HCT116 (cell line): ENCODE data around the gene C1QTNF12. TPM values are rescaled to one million over a fixed set of nuclear protein-coding genes. Genes with fewer than 3 reads are reported as not detected.

Experiments used
- ATAC-seq: fragments of 200-7000 bp; cut with Tn5 transposase; 2 replicates; pipeline ENCODE4 v1.9.1; 2020; ENCODE audit warnings: mild to moderate bottlenecking, moderate library complexity
- BruUV-seq: library from RNA; stranded (reverse); fragments of 400-500 nt; replicated peaks from 2 replicates; lab custom pipeline; 2021; lab: Mats Ljungman, UMichigan
- CTCF ChIA-PET: fragments of 300-600 bp; sonication (Branson Sonifier 250); formaldehyde crosslinking; loops from one replicate; lab custom pipeline; 2021; ENCODE audit warnings: antibody characterized with exemption; lab: Charles Lee
- POLR2A ChIA-PET: fragments of 300-600, 350-600 bp; sonication (Branson Sonifier 250); formaldehyde crosslinking; loops from one replicate; lab custom pipeline; 2021; ENCODE audit warnings: antibody characterized with exemption; lab: Charles Lee
- RAD21 ChIA-PET, 2 experiments: fragments of 300-600 bp; sonication (Branson Sonifier 250); formaldehyde crosslinking; loops; one replicate each; lab custom pipeline; 2023; ENCODE audit warnings: low total read pairs in 2 of 2; ENCODE audit not compliant: uncharacterized antibody in 2 of 2, unreplicated experiment in 2 of 2, low non-redundant PET in 1 of 2; lab: Charles Lee
- DNase-seq: peaks from one replicate; pipeline ENCODE4 v3.0.0-alpha.2; 2010; ENCODE audit warnings: low read depth, low spot score
- H2AFZ ChIP-seq: fragments of 200-600 bp; shearing (Covaris generic), sonication (generic); 2 replicates; pipeline ENCODE4 v1.6.1; 2017; ENCODE audit warnings: low read depth, mixed run types, mixed read lengths, antibody characterized with exemption, low read length; ENCODE audit not compliant: poor library complexity, severe bottlenecking
- H3K27ac ChIP-seq: 2 replicates; pipeline ENCODE4 v1.5.1; 2012; ENCODE audit warnings: low read depth, low read length
- H3K27me3 ChIP-seq: fragments of 200-600 bp; sonication (generic); 2 replicates; pipeline ENCODE4 v1.6.1; 2016; ENCODE audit warnings: mixed run types, low read length, mixed read lengths; ENCODE audit not compliant: insufficient read depth
- H3K36me3 ChIP-seq, 2 experiments: fragments of 200-500 bp in 1 of 2; fragments of 200-600 bp in 1 of 2; sonication (Bioruptor generic) in 1 of 2; sonication (generic) in 1 of 2; 2 replicates each; pipeline versions ENCODE4 v1.5.1 to v1.6.1; 2014 to 2016; ENCODE audit warnings: low read length in 2 of 2, inconsistent platforms in 1 of 2, mixed read lengths in 1 of 2, mixed run types in 1 of 2; ENCODE audit not compliant: insufficient read depth in 2 of 2, control insufficient read depth in 1 of 2
- H3K4me1 ChIP-seq, 2 experiments: fragments of 200-600 bp in 1 of 2; sonication (generic) in 1 of 2; 2 replicates each; pipeline versions ENCODE4 v1.5.1 to v1.6.1; 2012 to 2017; ENCODE audit warnings: low read length in 2 of 2, inconsistent platforms in 1 of 2, mild to moderate bottlenecking in 1 of 2, mixed read lengths in 1 of 2, mixed run types in 1 of 2, moderate library complexity in 1 of 2; ENCODE audit not compliant: insufficient read depth in 2 of 2, control insufficient read depth in 1 of 2
- H3K4me2 ChIP-seq: fragments of 200-600 bp; sonication (generic); 2 replicates; pipeline ENCODE4 v1.6.1; 2017; ENCODE audit warnings: mixed run types, low read length, mixed read lengths
- H3K4me3 ChIP-seq, 2 experiments: fragments of 200-600 bp in 1 of 2; sonication (generic) in 1 of 2; replicated peaks in 1 of 2; 2 replicates each; pipeline ENCODE4 v1.5.1; 2011 to 2016; ENCODE audit warnings: low read length in 2 of 2, control low read depth in 1 of 2, low read depth in 1 of 2, mild to moderate bottlenecking in 1 of 2, mixed read lengths in 1 of 2, mixed run types in 1 of 2
- H3K79me2 ChIP-seq: fragments of 200-600 bp; sonication (generic); 2 replicates; pipeline ENCODE4 v1.6.1; 2017; ENCODE audit warnings: mild to moderate bottlenecking, mixed run types, low read length, moderate library complexity, mixed read lengths; ENCODE audit not compliant: insufficient read depth
- H3K9ac ChIP-seq: fragments of 200-600 bp; sonication (generic); 2 replicates; pipeline ENCODE4 v1.6.1; 2016; ENCODE audit warnings: low read length, mixed read lengths
- H3K9me2 ChIP-seq: fragments of 200-600 bp; sonication (generic), shearing (Covaris generic); 2 replicates; pipeline ENCODE4 v1.6.1; 2017; ENCODE audit warnings: mixed run types, mild to moderate bottlenecking, moderate library complexity; ENCODE audit not compliant: insufficient read depth
- H3K9me3 ChIP-seq, 2 experiments: fragments of 200-500 bp in 1 of 2; fragments of 200-600 bp in 1 of 2; sonication (Bioruptor generic) in 1 of 2; sonication (generic) in 1 of 2; 2 replicates each; pipeline ENCODE4 v1.6.1; 2014 to 2017; ENCODE audit warnings: low read length in 2 of 2, mixed read lengths in 2 of 2, inconsistent platforms in 1 of 2, low read depth in 1 of 2, mild to moderate bottlenecking in 1 of 2, mixed run types in 1 of 2, moderate library complexity in 1 of 2; ENCODE audit not compliant: control insufficient read depth in 1 of 2, insufficient read depth in 1 of 2
- H4K20me1 ChIP-seq: fragments of 200-600 bp; sonication (generic), shearing (Covaris generic); 2 replicates; pipeline ENCODE4 v1.6.1; 2017; ENCODE audit warnings: mixed run types, mild to moderate bottlenecking, moderate library complexity; ENCODE audit not compliant: insufficient read depth
- CBX3 ChIP-seq: IDR thresholded peaks from 2 replicates; pipeline ENCODE4 v1.6.1; 2012; ENCODE audit warnings: low read depth
- ELF1 ChIP-seq: IDR thresholded peaks from 2 replicates; pipeline ENCODE4 v1.6.1; 2012; ENCODE audit warnings: low read depth, borderline replicate concordance
- EZH2 ChIP-seq: fragments of 200-600 bp; sonication (generic); IDR thresholded peaks from 2 replicates; pipeline ENCODE4 v1.6.1; 2017; ENCODE audit warnings: antibody characterized with exemption, mixed run types
- EZH2phosphoT487 ChIP-seq: fragments of 200-600 bp; IDR thresholded peaks from 2 replicates; pipeline ENCODE4 v1.6.1; 2018; ENCODE audit warnings: antibody characterized with exemption, borderline replicate concordance
- FOSL1 ChIP-seq: IDR thresholded peaks from 2 replicates; pipeline ENCODE4 v1.6.1; 2012; ENCODE audit warnings: low read depth
- JUND ChIP-seq: IDR thresholded peaks from 2 replicates; pipeline ENCODE4 v1.6.1; 2012
- SIN3A ChIP-seq: IDR thresholded peaks from 2 replicates; pipeline ENCODE4 v1.6.1; 2012; ENCODE audit warnings: low read depth
- SP1 ChIP-seq: IDR thresholded peaks from 2 replicates; pipeline ENCODE4 v1.6.1; 2012; ENCODE audit warnings: low read depth
- SRF ChIP-seq: IDR thresholded peaks from 2 replicates; pipeline ENCODE4 v1.6.1; 2012; ENCODE audit warnings: low read depth
- TCF7L2 ChIP-seq: IDR thresholded peaks from 2 replicates; pipeline ENCODE4 v1.7.0; 2011; ENCODE audit warnings: borderline replicate concordance, inconsistent platforms; ENCODE audit not compliant: insufficient read depth, insufficient read length; ENCODE audit errors: extremely low read depth
- YY1 ChIP-seq: IDR thresholded peaks from 2 replicates; pipeline ENCODE4 v1.6.1; 2011; ENCODE audit warnings: low read length, low read depth, moderate library complexity, mild to moderate bottlenecking; ENCODE audit not compliant: insufficient replicate concordance; ENCODE audit errors: extremely low read depth
- intact Hi-C: fragments of 100-400 bp; cut with micrococcal nuclease; formaldehyde crosslinking; loops from 2 replicates; pipeline ENCODE4 v1.10.0; 2022
- total RNA-seq: library from RNA; stranded (reverse); gene quantifications from one replicate; pipeline ENCODE4 v1.2.1, GENCODE V29; 2021; ENCODE audit not compliant: unreplicated experiment
- TF ChIP-seq, protein P1 (sequence below), 3 experiments: fragments of 200-600 bp in 1 of 3; sonication (generic) in 1 of 3; IDR thresholded peaks in 2 of 3; conservative IDR thresholded peaks in 1 of 3; 2 replicates each; pipeline ENCODE4 v1.5.1; 2012 to 2017; ENCODE audit warnings: low read depth in 2 of 3, low read length in 2 of 3, antibody characterized with exemption in 1 of 3, borderline replicate concordance in 1 of 3, control low read depth in 1 of 3, mild to moderate bottlenecking in 1 of 3, mixed read lengths in 1 of 3, mixed run types in 1 of 3, moderate library complexity in 1 of 3; ENCODE audit not compliant: insufficient read depth in 1 of 3
- TF ChIP-seq, protein P2 (sequence below): IDR thresholded peaks from 2 replicates; pipeline ENCODE4 v1.6.1; 2011; ENCODE audit warnings: mild to moderate bottlenecking, low read length, moderate library complexity; ENCODE audit not compliant: insufficient replicate concordance; ENCODE audit errors: extremely low read depth

Gene C1QTNF12
- total RNA-seq, 1 experiment from 2014 or later = 6.9 TPM

DNA sequence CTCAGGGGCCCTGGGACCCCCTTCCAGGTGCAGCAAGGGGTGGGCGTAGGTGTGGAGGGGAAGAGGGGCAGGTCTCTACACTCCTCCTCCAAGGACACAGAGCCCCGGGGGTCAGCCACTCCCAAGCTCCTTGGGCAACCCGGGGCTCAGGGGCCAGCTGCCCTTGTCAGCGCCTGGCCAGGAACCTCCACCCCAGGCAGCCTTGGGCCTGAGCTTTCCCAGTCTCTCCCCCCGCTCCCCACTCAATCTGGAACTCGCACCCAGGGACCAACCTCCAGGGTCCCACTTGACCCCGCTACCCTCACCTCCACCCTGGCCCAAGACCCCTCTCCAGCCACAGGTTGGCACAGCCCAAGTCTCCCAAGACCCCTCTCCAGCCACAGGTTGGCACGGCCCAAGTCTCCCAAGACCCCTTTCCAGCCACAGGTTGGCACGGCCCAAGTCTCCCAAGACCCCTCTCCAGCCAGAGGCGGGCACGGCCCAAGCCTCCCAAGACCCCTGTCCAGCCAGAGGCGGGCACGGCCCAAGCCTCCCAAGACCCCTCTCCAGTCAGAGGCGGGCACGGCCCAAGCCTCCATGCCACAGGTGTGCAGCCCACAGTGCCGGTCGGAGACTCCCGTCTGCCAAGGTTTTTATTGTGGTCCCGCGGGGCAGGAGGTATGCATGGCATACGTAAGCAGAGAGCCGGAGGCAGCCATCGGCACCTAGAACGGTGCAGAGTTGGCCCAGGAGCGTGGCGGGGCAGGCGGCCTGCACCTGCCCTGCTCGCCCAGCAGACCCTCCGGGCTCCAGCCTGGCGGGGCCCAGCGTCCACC, 35.6 kb downstream of the C1QTNF12 start:
- no peak for TF ChIP-seq SP1
- no peak for TF ChIP-seq EZH2
- no peak for TF ChIP-seq FOSL1
- ChIA-PET RAD21 (no interaction called here), POLR2A (interaction anchor here (0.6 kb wide), 1 partner anchor 30 kb away, joined by 4 read pairs; no protein-coding TSS in a partner anchor), CTCF (no interaction called here)
- H2AFZ ChIP-seq = no peak overlapping the region
- no peak for ATAC-seq
- 0 out of 4 replicates have a peak, but pooled peaks cover 0 to under 1% of the 10 kb centered on the region in 2 experiments for H3K36me3 ChIP-seq
- no peak for DNase-seq
- no peaks in the 10 kb centered on the region for H3K9me2 ChIP-seq
- no peak overlapping the region for H3K4me2 ChIP-seq
- H3K9me3 ChIP-seq = no peaks in the 10 kb centered on the region
- no peak overlapping the region for H3K9ac ChIP-seq
- no peaks in the 10 kb centered on the region for H4K20me1 ChIP-seq
- no peak overlapping the region for H3K4me3 ChIP-seq
- H3K79me2 ChIP-seq = peaks cover 1% of the 10 kb centered on the region; the same call in 1 of the 2 replicates
- no TSS peak for BruUV-seq
- peaks cover 25 to 29% of the 10 kb centered on the region in 2 experiments for H3K4me1 ChIP-seq
- H3K27ac ChIP-seq = no peak overlapping the region
- H3K27me3 ChIP-seq = no peaks in the 10 kb centered on the region
- intact Hi-C loops = no loop called here

DNA sequence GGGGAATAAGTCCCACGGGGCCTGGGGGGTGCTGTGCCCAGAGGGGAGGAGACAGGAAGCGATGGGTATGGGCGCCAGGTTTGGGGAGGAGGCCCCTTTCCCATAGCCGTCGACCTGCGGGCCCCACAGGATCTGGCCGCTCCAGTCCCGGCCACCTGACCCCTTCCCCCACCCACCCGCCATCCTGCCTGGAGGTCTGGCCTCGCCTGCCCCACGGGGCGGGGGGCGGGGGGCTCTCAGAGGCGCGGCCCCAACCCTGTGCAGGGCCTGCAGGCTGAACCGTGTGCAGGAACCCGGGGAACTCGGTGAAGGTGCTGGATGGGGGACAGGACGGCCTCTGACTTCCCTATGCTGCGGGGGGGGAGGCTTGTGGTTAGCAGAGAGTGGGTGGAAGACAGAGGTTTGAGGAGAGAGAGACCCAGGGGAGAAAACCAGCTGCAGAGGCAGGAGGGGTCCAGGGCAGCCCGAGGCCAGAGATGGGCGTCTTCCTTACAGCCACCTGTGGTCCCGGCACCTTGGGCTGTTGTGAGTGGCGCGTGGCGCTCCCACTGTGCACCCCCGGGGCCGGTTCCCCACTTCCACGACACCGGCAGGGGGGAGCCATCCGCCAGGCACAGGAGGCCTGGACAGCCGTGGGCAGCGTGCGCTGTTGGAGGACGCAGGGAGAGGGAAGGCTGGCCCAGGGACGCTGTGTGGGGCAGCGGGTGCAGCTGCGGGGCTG, 37.6 kb downstream of the C1QTNF12 start:
- intact Hi-C loops = loop anchor here (5.0 kb wide), 1 partner anchor 47 kb away; no protein-coding TSS in a partner anchor
- no peaks in the 10 kb centered on the region for H4K20me1 ChIP-seq
- H3K4me2 ChIP-seq = peak overlapping the region; percentile 97
- H2AFZ ChIP-seq = no peak overlapping the region
- peaks cover 8% of the 10 kb centered on the region; the same call in 1 of the 2 replicates for H3K79me2 ChIP-seq
- ATAC-seq (no peak), DNase-seq (no peak)
- no peaks in the 10 kb centered on the region for H3K9me2 ChIP-seq
- ChIA-PET RAD21 (interaction anchor here in 1 of 2 experiments (0.7 kb wide), 1 partner anchor 19 kb away, joined by 4 read pairs; no protein-coding TSS in a partner anchor), CTCF (no interaction called here), POLR2A (no interaction called here)
- H3K27me3 ChIP-seq = no peaks in the 10 kb centered on the region
- peaks cover 30 to 38% of the 10 kb centered on the region in 2 experiments for H3K4me1 ChIP-seq
- peak overlapping the region; percentile 59 for H3K9ac ChIP-seq
- H3K27ac ChIP-seq = peak overlapping the region; percentile 64
- H3K9me3 ChIP-seq = no peaks in the 10 kb centered on the region
- no TSS peak for BruUV-seq
- H3K36me3 ChIP-seq = no peaks in the 10 kb centered on the region
- H3K4me3 ChIP-seq = peak overlapping the region; percentile 6 to 50; a peak in 1 of 4 replicates
- TF ChIP-seq ELF1 (no peak), EZH2phosphoT487 (no peak), YY1 (no peak), SIN3A (no peak), FOSL1 (no peak), JUND (no peak), CBX3 (no peak), EZH2 (no peak), TCF7L2 (no peak), SRF (no peak)
- TF ChIP-seq, protein P1, sequence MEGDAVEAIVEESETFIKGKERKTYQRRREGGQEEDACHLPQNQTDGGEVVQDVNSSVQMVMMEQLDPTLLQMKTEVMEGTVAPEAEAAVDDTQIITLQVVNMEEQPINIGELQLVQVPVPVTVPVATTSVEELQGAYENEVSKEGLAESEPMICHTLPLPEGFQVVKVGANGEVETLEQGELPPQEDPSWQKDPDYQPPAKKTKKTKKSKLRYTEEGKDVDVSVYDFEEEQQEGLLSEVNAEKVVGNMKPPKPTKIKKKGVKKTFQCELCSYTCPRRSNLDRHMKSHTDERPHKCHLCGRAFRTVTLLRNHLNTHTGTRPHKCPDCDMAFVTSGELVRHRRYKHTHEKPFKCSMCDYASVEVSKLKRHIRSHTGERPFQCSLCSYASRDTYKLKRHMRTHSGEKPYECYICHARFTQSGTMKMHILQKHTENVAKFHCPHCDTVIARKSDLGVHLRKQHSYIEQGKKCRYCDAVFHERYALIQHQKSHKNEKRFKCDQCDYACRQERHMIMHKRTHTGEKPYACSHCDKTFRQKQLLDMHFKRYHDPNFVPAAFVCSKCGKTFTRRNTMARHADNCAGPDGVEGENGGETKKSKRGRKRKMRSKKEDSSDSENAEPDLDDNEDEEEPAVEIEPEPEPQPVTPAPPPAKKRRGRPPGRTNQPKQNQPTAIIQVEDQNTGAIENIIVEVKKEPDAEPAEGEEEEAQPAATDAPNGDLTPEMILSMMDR (IDR thresholded peaks at IDR 0.05 in 2 of 3, conservative IDR thresholded peaks at IDR 0.05 in 1 of 3; ENCODE audit: borderline replicate concordance in 1 of 3, insufficient read depth in 1 of 3, low read depth in 2 of 3, low read length in 2 of 3) = no peak
- TF ChIP-seq, protein P2, sequence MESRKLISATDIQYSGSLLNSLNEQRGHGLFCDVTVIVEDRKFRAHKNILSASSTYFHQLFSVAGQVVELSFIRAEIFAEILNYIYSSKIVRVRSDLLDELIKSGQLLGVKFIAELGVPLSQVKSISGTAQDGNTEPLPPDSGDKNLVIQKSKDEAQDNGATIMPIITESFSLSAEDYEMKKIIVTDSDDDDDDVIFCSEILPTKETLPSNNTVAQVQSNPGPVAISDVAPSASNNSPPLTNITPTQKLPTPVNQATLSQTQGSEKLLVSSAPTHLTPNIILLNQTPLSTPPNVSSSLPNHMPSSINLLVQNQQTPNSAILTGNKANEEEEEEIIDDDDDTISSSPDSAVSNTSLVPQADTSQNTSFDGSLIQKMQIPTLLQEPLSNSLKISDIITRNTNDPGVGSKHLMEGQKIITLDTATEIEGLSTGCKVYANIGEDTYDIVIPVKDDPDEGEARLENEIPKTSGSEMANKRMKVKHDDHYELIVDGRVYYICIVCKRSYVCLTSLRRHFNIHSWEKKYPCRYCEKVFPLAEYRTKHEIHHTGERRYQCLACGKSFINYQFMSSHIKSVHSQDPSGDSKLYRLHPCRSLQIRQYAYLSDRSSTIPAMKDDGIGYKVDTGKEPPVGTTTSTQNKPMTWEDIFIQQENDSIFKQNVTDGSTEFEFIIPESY = no peak
